Fibroblast of skin of left biceps (primary cell): Measurements from ENCODE around the gene SPRR2D.
"Not testable (repeated sequence)": the region's sequence is repeated elsewhere in the genome, so short reads cannot be mapped to it uniquely, and the experiment has no call there.

ENCODE experiments used
- DNase-seq, 2 experiments: peaks; one replicate each; pipeline ENCODE4 v3.0.0-alpha.2; 2013; ENCODE audit warnings: low read depth in 2 of 2

SPRR2D gene

DNA sequence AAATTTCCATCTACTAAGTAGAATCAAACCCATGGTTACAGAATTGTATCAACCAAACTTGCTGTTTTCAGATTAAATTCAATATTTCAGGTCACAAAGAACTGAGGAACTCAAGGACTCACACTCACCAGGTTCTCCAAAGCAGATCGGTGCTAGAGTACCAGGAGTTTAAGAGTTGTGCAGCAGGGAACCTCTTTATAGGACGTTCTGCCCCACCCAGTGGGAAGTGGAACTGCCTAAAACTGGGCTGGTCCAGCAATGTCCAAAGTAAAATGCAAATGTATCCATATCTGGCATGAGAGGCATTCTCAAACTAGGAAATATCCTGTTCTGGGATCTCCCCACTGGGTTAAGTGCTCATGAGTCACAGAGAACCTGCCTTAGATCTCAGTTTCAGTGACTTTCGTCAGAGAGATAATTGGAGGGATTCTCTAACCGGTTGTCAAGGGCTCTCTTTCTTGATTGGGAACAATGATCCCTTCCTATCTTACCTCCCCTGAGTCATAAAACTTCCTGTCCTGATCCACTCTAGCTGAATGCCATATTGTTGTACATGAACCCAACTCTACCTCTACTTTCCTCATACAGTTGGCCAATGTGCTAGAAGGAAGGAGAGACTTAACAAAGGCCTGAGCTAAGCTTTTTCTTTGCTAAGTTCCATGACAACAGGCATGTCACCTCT, at the start of gene SPRR2D:
Gene SPRR2D (minus strand): TSS at position 171 of the 682 bp plus-strand sequence. CDS start 774 bp downstream, outside the sequence.
- no peak for DNase-seq

DNA sequence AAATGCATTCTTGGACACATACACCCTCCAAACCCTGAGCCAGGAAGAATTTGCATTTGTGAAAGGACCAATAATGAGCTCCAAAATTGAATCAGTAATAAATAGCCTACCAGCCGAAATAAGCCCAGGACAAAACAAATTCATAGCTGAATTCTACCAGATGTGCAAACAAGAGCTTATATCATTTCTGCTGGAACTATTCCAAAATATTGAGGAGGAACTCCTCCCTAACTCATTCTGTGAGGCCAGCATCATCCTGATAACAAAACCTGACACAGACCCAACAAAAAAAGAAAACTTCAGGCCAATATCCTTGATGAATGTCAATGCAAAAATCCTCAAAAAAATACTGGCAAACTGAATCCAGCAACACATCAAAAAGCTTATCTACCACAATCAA, 46.7 kb upstream of the SPRR2D start:
- no peak for DNase-seq

DNA sequence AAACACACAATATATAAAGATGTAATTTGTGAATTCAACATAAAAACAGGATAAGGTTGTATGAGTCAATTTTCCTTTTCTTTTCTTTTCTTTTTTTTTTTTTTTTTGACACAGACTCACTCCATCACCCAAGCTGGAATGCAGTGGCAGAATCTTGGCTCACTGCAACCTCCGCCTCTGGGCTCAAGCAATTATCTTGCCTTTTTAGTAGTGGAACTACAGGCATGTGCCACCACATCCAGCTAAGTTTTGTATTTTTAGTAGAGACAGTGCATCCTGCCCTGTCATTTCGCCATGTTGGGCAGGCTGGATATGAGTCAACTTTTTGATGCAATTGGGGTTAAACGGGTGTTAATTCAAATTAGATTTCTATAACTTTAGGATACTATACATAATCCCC, 40.8 kb upstream of the SPRR2D start:
- no peak for DNase-seq

DNA sequence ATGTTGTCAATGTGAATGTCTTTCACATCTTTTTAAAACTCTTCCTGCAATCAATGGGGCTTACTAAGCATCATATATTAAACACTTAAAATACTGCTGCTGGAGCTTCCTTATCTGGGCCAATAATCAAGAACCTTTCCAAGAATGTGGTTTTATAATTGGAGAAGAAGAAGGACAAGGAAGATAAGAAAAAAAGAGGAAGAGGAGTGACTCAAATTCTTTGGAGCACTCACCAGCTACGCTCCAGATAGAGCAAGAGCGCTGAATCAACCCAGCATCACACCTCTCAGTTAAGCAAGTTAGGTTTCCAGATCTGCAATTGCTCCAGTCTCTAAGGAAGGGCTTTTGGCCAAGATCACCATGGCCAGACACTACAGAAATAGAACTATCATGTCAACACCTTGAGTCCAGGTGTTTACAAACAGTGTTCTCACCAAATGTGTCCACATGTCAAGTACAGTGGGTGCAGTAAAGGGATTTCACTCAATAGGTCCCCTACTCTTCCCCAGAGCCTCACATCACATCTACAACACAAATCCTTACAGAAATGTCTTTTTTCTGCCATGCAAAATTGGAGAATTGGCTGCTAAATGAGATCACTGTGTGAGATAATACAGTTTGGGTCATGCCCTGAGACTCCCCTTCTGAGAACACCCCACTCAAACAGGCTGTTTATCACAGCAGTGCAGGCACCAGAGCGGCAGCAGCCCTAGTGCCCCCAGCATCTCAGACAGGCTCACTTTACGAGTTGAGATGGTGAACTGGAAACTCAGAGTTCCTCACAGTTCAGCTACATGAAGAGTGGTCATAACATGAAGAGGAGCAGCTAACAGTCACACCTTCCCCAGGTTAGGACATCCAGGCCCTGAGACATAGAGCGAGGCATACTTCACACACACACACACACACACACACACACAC, 32.1 kb upstream of the SPRR2D start:
- DNase-seq, result no peak

DNA sequence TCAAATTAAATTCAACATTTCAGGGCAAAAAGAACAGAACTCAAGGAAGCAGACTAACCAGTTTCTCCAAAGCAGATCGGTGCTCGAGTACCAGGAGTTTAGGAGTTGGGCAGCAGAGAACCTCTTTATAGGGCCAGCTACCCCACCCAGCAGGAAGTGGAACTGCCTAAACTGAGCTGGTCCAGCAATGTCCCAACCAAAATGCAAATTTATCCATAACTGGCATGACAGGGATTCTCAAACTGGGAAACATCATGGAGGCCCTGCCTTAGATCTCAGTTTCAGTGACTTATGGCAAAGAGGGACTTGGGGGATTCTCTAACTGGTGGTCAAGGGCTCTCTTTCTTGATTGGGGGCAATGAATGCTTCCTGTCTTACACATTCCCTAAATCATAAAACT, 30.6 kb upstream of the SPRR2D start, which contains the start of gene SPRR2B:
Gene SPRR2B (minus strand): TSS at position 101 of the 400 bp plus-strand sequence. CDS start 772 bp downstream, outside the sequence.
- no peak for DNase-seq

DNA sequence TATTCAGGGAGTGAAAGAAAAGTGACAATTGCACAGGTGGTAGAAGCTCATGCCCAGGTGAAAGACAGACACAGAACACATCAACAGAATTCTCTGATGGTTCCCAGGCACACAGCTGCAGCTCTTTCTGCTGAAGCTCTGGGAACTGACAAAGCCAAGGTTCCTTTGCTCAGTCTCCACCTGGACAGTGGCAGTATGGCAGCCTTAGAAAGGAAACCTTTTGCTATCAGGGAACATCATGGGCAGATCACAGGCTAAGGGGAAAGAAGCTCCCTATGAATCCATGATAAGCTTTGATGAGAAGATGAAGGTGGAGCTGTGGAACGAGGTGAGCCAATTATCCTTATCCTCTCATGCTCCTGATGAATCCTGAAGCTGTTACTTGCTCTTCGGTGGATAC, 29.3 kb upstream of the SPRR2D start:
- DNase-seq, result no peak

DNA sequence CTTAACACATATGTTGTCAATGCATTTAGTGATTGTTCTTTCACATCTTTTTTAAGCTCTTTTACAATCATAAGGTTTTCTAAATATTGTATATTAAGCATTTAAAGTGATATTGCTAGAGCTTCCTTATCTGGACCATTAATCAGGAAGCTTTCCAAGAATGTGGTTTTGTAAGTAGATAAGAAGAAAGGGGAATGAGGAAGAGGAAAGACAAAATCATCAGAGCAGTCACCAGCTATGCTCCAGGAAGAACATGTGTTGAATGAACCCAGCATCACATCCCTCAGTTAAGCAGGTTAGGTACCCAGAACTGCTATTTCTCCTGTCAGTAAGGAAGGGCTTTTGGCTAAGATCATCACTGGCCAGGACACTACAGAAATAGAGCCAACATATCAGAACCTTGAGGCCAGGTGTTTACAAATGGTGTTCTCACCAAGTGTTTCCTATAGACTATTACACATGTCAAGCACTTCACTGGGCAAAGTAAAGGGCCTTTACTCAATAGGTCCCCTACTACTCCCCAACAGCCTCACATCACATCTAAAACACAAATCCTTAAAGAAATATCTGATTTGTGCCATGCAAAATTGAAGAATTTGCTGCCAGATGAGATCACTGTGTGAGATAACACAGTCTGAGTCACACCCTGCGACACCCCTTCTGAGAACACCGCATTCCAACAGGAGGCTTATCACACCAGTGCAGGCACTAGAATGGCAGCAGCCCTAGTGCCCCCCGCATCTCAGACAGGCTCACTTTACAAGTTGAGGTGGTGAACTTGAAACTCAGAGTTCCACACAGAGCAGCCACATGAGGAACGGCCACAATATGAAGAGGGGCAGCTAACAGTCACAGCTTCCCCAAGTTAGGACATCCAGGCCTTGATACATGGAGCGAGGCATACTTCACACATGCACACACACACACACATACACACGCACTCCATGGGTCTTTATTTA, 18.2 kb upstream of the SPRR2D start:
- DNase-seq, result no peak

DNA sequence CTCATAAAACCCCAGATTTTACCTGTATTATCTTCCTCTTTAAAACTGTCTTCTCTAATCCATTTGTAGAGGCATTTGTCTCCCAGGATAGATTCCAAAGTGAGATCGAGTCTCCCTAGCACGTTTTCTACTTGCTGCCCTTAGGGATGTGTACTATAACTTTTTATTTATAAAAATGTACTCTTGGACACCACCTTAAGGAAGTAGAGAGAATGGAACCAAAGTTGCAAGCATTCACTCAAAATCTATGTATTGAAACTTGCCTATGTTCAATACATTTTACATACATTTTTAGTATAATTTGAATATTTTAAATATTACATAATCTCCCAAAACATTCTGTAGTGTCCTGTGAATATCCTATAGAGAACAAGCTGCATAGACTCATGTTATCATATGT, 17.2 kb upstream of the SPRR2D start:
- DNase-seq, result no peak

DNA sequence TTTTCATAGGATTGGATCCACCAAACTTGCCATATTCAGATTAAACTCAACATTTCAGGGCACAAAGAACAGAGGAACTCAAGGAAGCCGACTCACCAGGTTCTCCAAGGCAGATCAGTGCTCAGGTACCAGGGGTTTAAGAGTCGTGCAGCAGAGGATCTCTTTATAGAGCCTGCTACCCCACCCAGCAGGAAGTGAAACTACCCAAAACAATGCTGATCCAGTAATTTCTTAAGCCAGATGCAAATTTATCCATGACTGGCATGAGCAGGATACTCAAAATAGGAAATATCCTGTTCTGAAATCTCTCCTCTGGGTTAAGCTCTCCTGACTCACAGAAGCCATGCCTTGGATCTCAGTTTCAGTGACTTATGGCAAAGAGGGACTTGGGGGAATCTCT, 16.5 kb upstream of the SPRR2D start, which contains the start of gene SPRR2A:
Gene SPRR2A (minus strand): TSS at position 138 of the 400 bp plus-strand sequence. CDS start 777 bp downstream, outside the sequence.
- no peak for DNase-seq

DNA sequence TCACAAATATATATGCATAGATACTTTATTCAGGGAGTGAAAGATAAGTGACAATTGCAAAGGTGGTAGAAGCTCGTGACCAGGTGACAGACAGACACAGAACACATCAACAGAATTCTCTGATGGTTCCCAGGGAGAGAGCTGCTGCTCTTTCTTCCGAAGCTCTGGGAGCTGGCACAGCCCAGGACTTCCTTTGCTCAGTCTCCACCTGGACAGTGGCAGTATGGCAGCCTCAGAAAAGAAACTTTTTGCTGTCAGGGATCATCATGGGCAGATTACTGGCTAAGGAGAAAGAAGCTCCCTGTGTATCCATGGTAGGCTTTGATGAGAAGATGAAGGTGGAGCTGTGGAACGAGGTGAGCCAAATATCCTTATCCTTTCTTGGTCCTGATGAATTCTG, 15.2 kb upstream of the SPRR2D start:
- DNase-seq, result not testable (repeated sequence)

DNA sequence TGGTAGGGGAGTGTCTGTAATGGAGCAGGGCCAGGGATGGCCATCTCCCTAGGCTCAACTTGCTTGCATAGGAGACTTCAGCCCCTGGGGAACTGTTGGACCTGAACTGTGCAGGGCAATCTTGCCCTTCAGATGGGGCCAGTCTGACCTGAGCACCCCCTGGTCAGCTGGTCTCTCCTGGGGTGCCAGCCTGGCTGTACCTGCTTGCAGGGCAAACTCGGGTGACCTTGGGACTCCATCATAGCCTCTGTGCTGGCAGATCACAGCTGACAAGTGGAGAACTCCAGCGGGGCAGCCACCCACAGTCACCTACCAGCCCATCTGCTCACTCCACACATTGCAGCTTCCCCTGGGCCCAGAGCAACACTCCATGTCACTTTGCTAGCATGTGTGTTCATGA, 8.3 kb upstream of the SPRR2D start:
- DNase-seq, result no peak

DNA sequence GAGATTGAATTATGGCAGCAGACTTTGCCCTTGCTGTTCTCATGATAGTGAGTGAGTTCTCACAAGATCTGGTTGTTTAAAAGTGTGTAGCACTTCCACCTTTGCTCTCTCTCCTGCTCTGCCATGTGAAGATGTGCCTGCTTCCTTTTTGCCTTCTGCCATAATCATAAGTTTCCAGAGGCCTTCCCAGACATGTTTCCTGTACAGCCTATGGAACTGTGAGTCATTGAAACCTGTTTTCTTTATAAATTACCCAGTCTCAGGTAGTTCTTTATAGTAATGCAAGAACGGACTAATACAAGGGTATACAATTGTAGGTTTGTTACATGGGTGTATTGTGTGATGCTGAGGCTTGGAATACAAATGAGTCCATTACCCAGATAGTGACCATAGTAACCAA, 5.7 kb downstream of the SPRR2D start:
- DNase-seq, result no peak

DNA sequence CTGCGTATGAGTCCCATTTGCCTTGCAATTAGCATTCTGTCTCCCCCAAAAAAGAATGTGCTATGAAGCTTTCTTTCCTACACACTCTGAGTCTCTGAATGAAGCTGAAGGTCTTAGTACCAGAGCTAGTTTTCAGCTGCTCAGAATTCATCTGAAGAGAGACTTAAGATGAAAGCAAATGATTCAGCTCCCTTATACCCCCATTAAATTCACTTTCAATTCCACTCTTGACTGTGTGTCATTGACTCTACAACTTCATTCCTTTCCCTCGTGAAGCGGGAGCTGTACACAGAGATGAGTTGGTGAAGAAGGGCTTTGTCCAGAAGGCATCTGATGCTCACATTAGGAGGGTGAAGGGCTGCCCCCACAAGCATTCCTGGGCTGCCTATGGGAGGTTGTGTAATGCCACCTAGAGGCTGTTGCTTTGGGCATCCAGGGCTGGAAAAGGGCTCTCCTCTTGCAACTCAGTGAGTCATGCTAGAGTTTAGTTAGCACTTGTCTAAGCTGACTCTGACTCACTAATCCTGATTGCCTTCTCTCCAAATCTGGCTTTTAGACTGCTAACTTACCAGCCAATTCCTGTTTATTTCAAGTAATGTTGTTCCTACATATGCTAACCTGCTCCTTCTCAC, 8.1 kb downstream of the SPRR2D start:
- no peak for DNase-seq

DNA sequence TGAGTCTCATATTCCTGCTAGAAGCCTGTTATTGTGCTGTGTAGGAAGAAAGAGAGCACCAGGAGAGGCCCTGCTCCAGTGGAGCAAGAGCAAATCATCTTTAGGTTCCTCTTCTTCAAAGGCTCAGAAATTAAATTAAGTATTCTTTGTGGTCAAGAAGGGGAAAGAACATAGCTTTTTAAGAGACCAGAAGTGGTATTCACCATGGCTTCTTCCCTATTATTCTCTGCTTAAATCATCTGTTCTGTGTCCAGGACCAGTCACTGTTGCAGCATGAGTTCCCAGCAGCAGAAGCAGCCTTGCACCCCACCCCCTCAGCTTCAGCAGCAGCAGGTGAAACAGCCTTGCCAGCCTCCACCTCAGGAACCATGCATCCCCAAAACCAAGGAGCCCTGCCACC, 8.8 kb downstream of the SPRR2D start:
- DNase-seq, result no peak

DNA sequence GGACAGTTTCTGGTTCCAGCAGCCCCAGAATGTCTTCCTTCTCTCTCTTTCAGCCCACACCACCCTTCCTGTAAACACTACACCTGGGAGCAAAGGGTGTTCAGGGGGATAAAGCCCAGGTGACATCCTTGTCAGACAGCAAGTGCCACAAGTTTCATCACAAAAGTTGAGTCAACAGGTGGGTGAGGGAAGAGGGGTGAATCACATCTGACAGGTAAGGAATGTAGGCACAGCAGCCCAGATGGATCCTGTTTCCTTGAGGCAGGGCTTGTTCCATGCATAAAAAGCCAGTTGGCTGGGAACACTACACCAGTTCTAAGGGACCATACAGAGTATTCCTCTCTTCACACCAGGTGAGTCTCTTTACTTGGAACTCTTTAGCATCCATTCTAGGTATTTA, 10.0 kb downstream of the SPRR2D start, which contains the start of gene SPRR1B:
Gene SPRR1B (plus strand): TSS at position 309 of the 400 bp plus-strand sequence. CDS start 1,143 bp downstream, outside the sequence.
- DNase-seq, result no peak

DNA sequence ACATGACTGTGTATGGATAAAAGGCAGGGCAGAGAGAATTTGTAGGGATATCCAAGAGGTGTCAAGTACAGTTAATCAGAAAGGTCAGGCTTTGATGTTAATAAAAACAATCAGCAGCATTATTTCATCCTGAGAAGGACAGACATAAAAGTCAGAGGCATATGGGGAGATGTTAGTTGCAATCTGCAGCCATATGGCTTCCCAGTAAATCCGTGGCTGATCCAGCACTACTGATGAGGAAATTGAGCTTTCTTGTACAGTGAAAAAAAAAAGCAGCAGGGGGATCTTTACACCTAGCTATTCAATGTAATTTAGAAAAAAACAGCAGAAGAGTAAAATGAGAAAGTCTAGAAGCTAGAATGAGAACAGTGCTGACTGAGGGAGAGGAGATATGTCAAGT, 12.2 kb downstream of the SPRR2D start:
- DNase-seq, result no peak

DNA sequence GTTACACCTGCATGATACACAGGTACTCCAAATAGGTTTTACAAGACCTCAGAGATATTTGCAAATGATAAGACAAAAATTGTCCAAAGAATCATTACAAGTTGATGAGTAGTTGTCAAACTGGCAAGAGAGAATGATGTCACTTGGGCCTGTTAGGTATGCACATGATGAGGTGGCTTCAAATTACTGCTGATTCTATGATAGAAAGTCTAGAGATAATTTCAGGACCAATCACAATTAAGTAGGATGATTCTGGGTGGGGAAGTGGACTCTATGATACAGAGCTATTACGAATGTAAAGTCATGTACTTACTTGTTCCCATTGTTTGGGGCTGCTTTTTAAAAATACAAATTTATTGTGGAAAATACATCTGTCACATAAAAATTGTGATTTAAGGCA, 15.1 kb downstream of the SPRR2D start:
- no peak for DNase-seq

DNA sequence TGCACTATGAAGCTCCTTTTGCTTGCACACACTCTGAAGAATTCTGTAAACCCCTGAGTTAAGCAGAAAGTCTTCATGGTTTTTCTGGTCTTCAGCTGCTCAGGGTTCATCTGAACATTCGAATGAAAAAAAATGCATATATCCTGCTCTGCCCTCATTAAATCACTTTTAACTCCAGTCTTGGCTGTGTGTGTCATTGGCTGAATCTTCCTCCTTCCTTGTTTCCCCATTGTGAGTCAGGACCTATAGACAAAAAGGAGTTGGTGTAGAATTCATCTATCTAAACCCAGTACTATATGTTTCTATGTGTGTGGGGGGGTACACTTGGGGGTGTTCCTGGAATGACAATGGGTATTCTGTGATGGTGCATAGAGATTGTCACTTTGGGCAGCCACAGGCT, 16.5 kb downstream of the SPRR2D start:
- no peak for DNase-seq

DNA sequence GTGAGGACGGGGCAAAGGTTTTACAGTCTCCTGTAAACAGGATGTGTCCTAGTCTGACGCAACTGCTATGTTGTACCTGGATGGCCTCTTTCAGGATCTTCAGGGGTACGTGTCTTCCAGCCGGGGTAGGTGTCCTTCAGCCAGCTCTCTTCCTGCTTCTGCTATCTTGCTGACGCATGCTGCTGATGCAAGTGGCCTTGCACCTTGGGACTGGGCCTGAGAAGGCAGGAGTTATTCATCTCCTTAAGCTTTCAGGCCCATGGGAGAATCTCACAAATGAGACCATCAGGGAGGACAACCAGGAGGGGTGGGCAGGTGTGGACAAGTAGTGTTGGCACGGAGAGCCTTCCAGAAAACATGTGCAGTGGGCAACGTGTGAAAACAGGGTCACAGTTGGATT, 17.8 kb downstream of the SPRR2D start:
- DNase-seq, result no peak

DNA sequence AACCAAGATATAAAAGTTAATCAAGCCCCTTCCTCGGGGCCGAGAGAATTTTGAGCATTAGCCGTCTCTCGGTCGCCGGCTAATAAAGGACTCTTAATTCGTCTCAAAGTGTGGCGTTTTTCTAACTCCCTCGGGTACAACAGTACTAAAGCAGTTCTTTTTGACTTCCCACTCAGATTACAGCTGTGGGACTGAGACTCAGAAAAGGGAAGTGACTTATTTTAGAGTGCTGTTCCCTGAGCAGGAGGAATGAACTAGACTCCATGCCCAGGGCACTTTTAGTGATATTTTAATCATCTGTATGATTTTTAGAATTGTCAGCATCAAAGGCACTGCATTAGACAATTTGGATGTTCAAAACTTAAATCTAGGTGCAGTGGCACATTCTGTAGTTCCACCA, 18.6 kb downstream of the SPRR2D start:
- DNase-seq, result not testable (repeated sequence)

DNA sequence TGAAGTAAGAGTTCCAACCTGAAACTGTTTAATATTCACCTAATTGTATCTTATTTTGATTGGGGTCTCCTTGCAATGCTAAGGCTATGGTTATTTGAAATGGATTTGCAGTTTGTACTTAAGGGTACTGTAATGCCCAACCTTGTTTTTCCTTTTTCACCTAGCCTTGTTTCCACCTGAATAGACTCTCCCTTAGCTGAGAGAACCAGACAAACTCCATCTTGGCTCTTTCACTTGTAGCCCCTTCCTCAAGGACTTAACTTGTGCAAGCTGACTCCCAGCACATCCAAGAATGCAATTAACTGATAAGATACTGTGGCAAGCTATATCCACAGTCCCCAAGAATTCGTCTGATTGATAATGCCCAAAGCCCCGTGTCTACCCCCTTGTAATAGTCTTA, 19.1 kb downstream of the SPRR2D start:
- not testable (repeated sequence) for DNase-seq
